Neural progenitor cell (in vitro differentiated cells): Measurements from ENCODE around the gene DOCK4. TPM values are rescaled to one million over a fixed set of nuclear protein-coding genes. Genes with fewer than 3 reads are reported as not detected.

ENCODE experiments used
- DNase-seq: peaks from one replicate; pipeline ENCODE4 v3.0.0-alpha.2; 2016; ENCODE audit warnings: low spot score
- H2AFZ ChIP-seq: fragments of 200-600 bp; sonication (generic); replicated peaks from 2 replicates; pipeline ENCODE4 v1.6.1; 2016; ENCODE audit warnings: antibody characterized with exemption
- H3F3A ChIP-seq: fragments of 200-600 bp; sonication (generic); 2 replicates; pipeline ENCODE4 v1.6.1; 2016; ENCODE audit warnings: antibody characterized with exemption, low read depth
- H3K27ac ChIP-seq: fragments of 200-600 bp; sonication (generic); 2 replicates; pipeline ENCODE4 v1.5.1; 2016; ENCODE audit warnings: mild to moderate bottlenecking
- H3K27me3 ChIP-seq: fragments of 200-600 bp; sonication (generic); 2 replicates; pipeline ENCODE4 v1.6.1; 2016; ENCODE audit warnings: mild to moderate bottlenecking, moderate library complexity
- H3K36me3 ChIP-seq: fragments of 200-600 bp; sonication (generic); 2 replicates; pipeline ENCODE4 v1.5.1; 2016
- H3K4me1 ChIP-seq: fragments of 200-600 bp; sonication (generic); 2 replicates; pipeline ENCODE4 v1.6.1; 2016; ENCODE audit warnings: mixed run types
- H3K4me2 ChIP-seq: fragments of 200-600 bp; sonication (generic); 2 replicates; pipeline ENCODE4 v1.6.1; 2016
- H3K4me3 ChIP-seq: fragments of 200-600 bp; sonication (generic); 2 replicates; pipeline ENCODE4 v1.5.1; 2016
- H3K79me2 ChIP-seq: fragments of 200-600 bp; sonication (generic); 2 replicates; pipeline ENCODE4 v1.6.1; 2016; ENCODE audit warnings: low read depth
- H3K9ac ChIP-seq: fragments of 200-600 bp; sonication (generic); 2 replicates; pipeline ENCODE4 v1.6.1; 2016
- H3K9me3 ChIP-seq: fragments of 200-600 bp; sonication (generic); 2 replicates; pipeline ENCODE4 v1.5.1; 2016; ENCODE audit warnings: low read depth
- H4K20me1 ChIP-seq: fragments of 200-600 bp; sonication (generic); 2 replicates; pipeline ENCODE4 v1.6.1; 2016; ENCODE audit warnings: low read depth
- H3K27ac Mint-ChIP-seq: 3 replicates; pipeline ENCODE4 v1.8.0; 2021; ENCODE audit warnings: mixed read lengths
- H3K27me3 Mint-ChIP-seq: 2 replicates; pipeline ENCODE4 v1.8.0; 2022; ENCODE audit warnings: low read depth, mild to moderate bottlenecking, inconsistent platforms, moderate library complexity, mixed read lengths; ENCODE audit not compliant: insufficient read depth
- H3K36me3 Mint-ChIP-seq: 3 replicates; pipeline ENCODE4 v1.8.0; 2021; ENCODE audit warnings: mixed read lengths
- H3K4me1 Mint-ChIP-seq: 3 replicates; pipeline ENCODE4 v1.8.0; 2021; ENCODE audit warnings: mixed read lengths
- H3K4me3 Mint-ChIP-seq: 3 replicates; pipeline ENCODE4 v1.8.0; 2021; ENCODE audit warnings: mild to moderate bottlenecking, moderate library complexity, mixed read lengths
- H3K9me3 Mint-ChIP-seq: 3 replicates; pipeline ENCODE4 v1.8.0; 2020; ENCODE audit warnings: mixed read lengths
- EZH2 ChIP-seq: fragments of 200-600 bp; sonication (generic); IDR thresholded peaks from 2 replicates; pipeline ENCODE4 v1.6.1; 2017; ENCODE audit warnings: antibody characterized with exemption, mild to moderate bottlenecking, moderate library complexity
- EZH2phosphoT487 ChIP-seq: fragments of 200-600 bp; sonication (generic); IDR thresholded peaks from 2 replicates; pipeline ENCODE4 v1.6.1; 2017; ENCODE audit warnings: antibody characterized with exemption
- total RNA-seq: library from RNA; depleted of rRNA; stranded (reverse); fragments of >200 nt; gene quantifications from 2 replicates; pipeline ENCODE4 v1.2.3, GENCODE V29; 2015; ENCODE audit warnings: low replicate concordance
- TF ChIP-seq, protein P1 (sequence below): fragments of 200-600 bp; sonication (generic); IDR thresholded peaks from 2 replicates; pipeline ENCODE4 v1.5.1; 2017; ENCODE audit warnings: antibody characterized with exemption, mild to moderate bottlenecking

Gene DOCK4
- total RNA-seq, 1 donor from 2014 or later: 11.4 TPM

GRCh38 chr7:111728635-111728995 lies 477.6 kb downstream of the DOCK4 start:
- Mint-ChIP-seq H3K9me3 (no peaks in the 10 kb centered on the region), H3K27ac (no peak overlapping the region), H3K4me3 (no peak overlapping the region), H3K27me3 (no peaks in the 10 kb centered on the region), H3K4me1 (no peaks in the 10 kb centered on the region), H3K36me3 (no peaks in the 10 kb centered on the region)
- H4K20me1 ChIP-seq: no peaks in the 10 kb centered on the region
- TF ChIP-seq, protein P1, sequence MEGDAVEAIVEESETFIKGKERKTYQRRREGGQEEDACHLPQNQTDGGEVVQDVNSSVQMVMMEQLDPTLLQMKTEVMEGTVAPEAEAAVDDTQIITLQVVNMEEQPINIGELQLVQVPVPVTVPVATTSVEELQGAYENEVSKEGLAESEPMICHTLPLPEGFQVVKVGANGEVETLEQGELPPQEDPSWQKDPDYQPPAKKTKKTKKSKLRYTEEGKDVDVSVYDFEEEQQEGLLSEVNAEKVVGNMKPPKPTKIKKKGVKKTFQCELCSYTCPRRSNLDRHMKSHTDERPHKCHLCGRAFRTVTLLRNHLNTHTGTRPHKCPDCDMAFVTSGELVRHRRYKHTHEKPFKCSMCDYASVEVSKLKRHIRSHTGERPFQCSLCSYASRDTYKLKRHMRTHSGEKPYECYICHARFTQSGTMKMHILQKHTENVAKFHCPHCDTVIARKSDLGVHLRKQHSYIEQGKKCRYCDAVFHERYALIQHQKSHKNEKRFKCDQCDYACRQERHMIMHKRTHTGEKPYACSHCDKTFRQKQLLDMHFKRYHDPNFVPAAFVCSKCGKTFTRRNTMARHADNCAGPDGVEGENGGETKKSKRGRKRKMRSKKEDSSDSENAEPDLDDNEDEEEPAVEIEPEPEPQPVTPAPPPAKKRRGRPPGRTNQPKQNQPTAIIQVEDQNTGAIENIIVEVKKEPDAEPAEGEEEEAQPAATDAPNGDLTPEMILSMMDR: no peak
- no peak for TF ChIP-seq EZH2phosphoT487
- TF ChIP-seq EZH2: no peak
- no peak overlapping the region for H3K9ac ChIP-seq
- H3K27me3 ChIP-seq: no peaks in the 10 kb centered on the region
- no peaks in the 10 kb centered on the region for H3K4me1 ChIP-seq
- no peaks in the 10 kb centered on the region for H3F3A ChIP-seq
- no peak overlapping the region for H3K27ac ChIP-seq
- H3K9me3 ChIP-seq: no peaks in the 10 kb centered on the region
- no peaks in the 10 kb centered on the region for H3K79me2 ChIP-seq
- H3K4me3 ChIP-seq: no peak overlapping the region
- no peaks in the 10 kb centered on the region for H3K36me3 ChIP-seq
- no peak for DNase-seq
- H2AFZ ChIP-seq: no peak overlapping the region
- no peak overlapping the region for H3K4me2 ChIP-seq

DNA sequence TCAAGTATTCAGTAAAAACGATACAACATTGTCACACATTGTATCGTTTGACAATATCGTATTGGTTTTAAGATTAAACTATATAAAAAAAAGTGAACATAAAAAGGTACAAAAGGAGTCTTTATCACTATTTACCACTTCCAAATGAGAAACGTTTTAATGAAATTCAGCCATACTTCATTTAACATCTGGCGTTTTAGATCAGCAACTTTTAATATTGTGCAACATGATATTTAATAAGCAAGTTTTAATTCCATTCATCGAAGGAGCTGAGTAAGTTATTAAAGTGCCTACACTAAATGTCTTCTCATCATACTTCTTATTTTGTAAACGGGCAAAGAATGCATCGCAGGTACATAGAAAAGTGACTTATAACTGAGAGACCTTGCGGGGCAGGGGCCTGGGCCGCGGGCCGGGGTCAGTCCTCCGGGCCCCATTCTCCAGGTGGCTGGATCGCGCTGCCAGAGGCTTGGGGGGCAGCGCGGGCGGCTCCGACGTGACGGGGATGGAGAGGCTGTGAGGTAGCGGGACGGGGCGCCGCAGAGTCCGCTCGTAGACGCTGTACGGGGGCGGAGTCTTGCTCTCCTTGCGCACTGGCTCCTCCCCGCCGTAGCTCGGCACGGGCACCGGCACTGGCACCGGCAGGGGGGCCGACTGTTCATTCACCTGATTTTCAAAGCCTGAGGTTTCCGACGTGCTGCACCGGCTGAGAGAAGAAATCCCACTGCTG lies 478.1 kb downstream of the DOCK4 start:
- H4K20me1 ChIP-seq: no peaks in the 10 kb centered on the region
- H3K27me3 ChIP-seq: no peaks in the 10 kb centered on the region
- H3K4me2 ChIP-seq: no peak overlapping the region
- H3K27ac ChIP-seq: no peak overlapping the region
- Mint-ChIP-seq H3K9me3 (no peaks in the 10 kb centered on the region), H3K4me1 (no peaks in the 10 kb centered on the region), H3K27me3 (no peaks in the 10 kb centered on the region), H3K4me3 (no peak overlapping the region), H3K27ac (no peak overlapping the region), H3K36me3 (no peaks in the 10 kb centered on the region)
- H3F3A ChIP-seq: no peaks in the 10 kb centered on the region
- no peak overlapping the region for H3K4me3 ChIP-seq
- H3K9ac ChIP-seq: no peak overlapping the region
- no peaks in the 10 kb centered on the region for H3K79me2 ChIP-seq
- no peaks in the 10 kb centered on the region for H3K9me3 ChIP-seq
- no peaks in the 10 kb centered on the region for H3K36me3 ChIP-seq
- DNase-seq: no peak
- no peaks in the 10 kb centered on the region for H3K4me1 ChIP-seq
- H2AFZ ChIP-seq: no peak overlapping the region
- TF ChIP-seq EZH2 (no peak), EZH2phosphoT487 (no peak)
- TF ChIP-seq, protein P1: no peak

- Histone ChIP-seq H2AFZ (no peak overlapping the region), H3K27me3 (no peaks in the 10 kb centered on the region), H4K20me1 (no peaks in the 10 kb centered on the region), H3K9ac (no peak overlapping the region), H3F3A (no peaks in the 10 kb centered on the region), H3K4me1 (no peaks in the 10 kb centered on the region), H3K27ac (no peak overlapping the region), H3K4me3 (no peak overlapping the region), H3K36me3 (no peaks in the 10 kb centered on the region), H3K79me2 (no peaks in the 10 kb centered on the region), H3K4me2 (no peak overlapping the region), H3K9me3 (peaks cover 6% of the 10 kb centered on the region)
- no peak for DNase-seq
- Mint-ChIP-seq H3K27me3 (no peaks in the 10 kb centered on the region), H3K4me3 (no peak overlapping the region), H3K27ac (no peak overlapping the region), H3K36me3 (peaks cover 3% of the 10 kb centered on the region), H3K9me3 (peaks cover 11% of the 10 kb centered on the region), H3K4me1 (no peaks in the 10 kb centered on the region)
- no peak for TF ChIP-seq EZH2
- no peak for TF ChIP-seq EZH2phosphoT487
- TF ChIP-seq, protein P1: no peak
Measured at GRCh38 chr7:111718886-111719285, 487.3 kb downstream of the DOCK4 start.
